ENCODE results near the gene NAXE.

GRCh38 chr1:156618853-156619581 is 27.4 kb downstream of the NAXE start, which contains the start of gene HAPLN2:
- TF ChIP-seq TAF1 (IDR thresholded peaks at IDR 0.05; ENCODE audit: low read depth, low read length) (no peak), POLR2AphosphoS5 (IDR thresholded peaks at IDR 0.05; ENCODE audit: low read depth, low read length) (no peak), POLR2A (IDR thresholded peaks at IDR 0.05; ENCODE audit: low read depth, low read length) (no peak), POU2F2 (IDR thresholded peaks at IDR 0.05; ENCODE audit: low read depth, low read length) (no peak)

Measured in GM12891 (cell line).